Astrocyte (in vitro differentiated cells and primary cell): ENCODE data around the gene ZNF362.

Experiments
- CTCF ChIP-seq: IDR thresholded peaks from 2 replicates; pipeline ENCODE4 v1.5.1; 2011; ENCODE audit warnings: low read depth, mild to moderate bottlenecking, inconsistent platforms, low read length, moderate library complexity; ENCODE audit not compliant: insufficient read depth
- EZH2 ChIP-seq: IDR thresholded peaks from 2 replicates; pipeline ENCODE4 v1.6.1; 2012; ENCODE audit warnings: mild to moderate bottlenecking, low read length, inconsistent platforms; ENCODE audit not compliant: insufficient read depth

GRCh38 chr1:33234588-33234990 is 21.7 kb upstream of the ZNF362 start:
- TF ChIP-seq CTCF (no peak), EZH2 (no peak)
